A172 (cell line): ENCODE measurements around the gene NBEA. TPM values are rescaled to one million over a fixed set of nuclear protein-coding genes. Genes with fewer than 3 reads are reported as not detected.
"Not testable (repeated sequence)": the region's sequence is repeated elsewhere in the genome, so short reads cannot be mapped to it uniquely, and the experiment has no call there.

Experiments
- DNase-seq: peaks from one replicate; pipeline ENCODE4 v3.0.0-alpha.2; 2015; ENCODE audit warnings: low spot score
- total RNA-seq: library from RNA; depleted of rRNA; stranded (reverse); fragments of >200 nt; shearing (Covaris generic); gene quantifications from 2 replicates; pipeline ENCODE4 v1.2.3, GENCODE V29; 2014

NBEA gene
- total RNA-seq, 1 experiment from 2014 or later: 2.5 TPM

- no peak for DNase-seq
Measured at GRCh38 chr13:35646056-35646774, 704.1 kb downstream of the NBEA start.

DNA sequence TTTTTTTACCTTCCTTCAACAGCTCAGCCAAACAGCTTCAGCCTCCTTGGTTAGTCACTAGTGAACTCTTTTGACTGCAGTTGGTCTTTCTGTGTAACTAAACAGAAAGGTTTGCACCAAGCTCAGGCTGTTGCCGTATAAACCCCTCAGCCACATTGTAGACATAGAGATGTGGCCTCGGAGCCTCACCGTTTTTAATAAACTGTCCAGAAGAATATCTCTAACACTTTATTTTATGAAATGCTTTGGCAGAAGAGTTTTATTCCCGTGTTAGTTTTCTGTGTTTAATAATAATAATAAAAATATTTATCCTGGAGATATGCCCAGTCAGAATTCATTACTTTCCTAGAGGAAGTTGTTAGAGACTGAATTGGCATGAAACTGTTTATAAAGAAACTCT lies 706.1 kb downstream of the NBEA start:
- DNase-seq: no peak

DNA sequence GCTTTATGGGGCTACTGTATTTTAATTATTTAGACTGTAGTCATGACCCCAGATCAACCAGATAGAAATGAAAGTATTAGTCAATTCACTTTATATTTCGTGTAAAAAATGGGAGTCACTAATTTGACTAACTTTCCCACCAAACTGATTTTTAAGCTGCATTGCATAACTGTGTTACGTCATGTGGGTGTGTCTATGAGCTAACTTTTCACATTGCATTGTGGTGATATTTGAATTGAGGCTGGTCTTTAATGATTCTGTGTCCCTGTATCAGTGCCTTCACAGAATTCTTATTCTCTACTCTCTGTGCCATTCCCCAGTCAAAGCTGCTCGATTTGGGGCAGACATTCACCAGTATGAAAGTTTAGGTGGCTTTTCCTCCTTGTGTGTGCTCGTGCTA lies 707.1 kb downstream of the NBEA start:
- DNase-seq: no peak

- no peak for DNase-seq
Measured at GRCh38 chr13:35659796-35660195, 717.7 kb downstream of the NBEA start.

- DNase-seq: no peak
Measured at GRCh38 chr13:35664747-35665146, 722.7 kb downstream of the NBEA start.

- DNase-seq: no peak
Measured at GRCh38 chr13:35669321-35669720, 727.3 kb downstream of the NBEA start.

DNA sequence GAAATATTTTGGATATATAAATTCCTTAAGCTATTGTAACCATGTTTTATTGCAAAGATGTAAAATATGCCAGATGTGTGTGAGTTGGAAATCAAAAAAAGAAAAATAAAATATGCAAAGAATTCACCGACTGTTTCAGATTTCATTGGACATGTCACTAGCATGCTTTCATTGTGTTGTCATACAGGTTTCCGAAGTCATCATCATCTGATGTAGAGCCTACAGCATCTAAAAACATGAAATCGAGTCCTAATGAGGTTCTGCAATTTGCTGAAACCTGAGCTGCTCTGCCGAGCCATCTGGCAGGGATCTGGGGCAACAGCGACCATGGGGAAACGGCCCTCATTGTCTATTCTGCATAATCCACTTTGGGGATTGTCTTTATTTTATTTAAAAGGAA lies 730.5 kb downstream of the NBEA start:
- DNase-seq: no peak

DNA sequence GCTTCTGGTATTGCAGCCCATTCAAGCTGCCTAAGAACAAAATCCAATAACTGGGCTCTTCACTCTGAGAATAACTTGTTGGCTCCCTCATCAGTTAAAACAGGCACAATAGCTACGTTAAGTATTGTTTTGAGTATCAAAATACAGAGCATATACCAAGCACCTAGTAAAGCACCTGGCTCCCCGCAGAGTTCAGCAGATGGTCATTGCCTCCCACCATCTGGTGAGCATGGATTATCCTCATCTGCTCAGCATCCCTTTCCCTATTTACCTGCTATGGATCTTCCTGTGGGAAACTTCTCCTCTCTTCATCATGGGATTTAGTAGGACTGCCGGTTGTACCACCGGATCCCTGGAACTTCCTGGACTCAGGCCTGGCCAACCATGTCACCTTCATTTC lies 733.6 kb downstream of the NBEA start:
- DNase-seq: no peak

DNA sequence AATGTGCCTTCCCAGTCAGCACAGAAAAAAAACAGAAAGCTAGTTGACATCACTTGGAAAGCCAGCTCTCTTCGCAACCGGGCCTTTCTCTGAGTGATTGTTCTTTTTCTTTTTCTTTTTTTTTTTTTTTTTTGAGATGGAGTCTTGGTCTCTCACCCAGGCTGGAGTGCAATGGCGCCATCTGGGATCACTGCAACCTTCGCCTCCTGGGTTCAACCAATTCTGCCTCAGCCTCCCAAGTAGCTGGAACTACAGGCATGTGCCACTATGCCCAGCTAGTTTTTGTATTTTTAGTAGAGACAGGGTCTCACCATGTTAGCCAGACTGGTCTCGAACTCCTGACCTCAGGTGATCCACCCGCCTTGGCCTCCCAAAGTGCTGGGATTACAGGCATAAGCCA lies 735.8 kb downstream of the NBEA start:
- not testable (repeated sequence) for DNase-seq

DNA sequence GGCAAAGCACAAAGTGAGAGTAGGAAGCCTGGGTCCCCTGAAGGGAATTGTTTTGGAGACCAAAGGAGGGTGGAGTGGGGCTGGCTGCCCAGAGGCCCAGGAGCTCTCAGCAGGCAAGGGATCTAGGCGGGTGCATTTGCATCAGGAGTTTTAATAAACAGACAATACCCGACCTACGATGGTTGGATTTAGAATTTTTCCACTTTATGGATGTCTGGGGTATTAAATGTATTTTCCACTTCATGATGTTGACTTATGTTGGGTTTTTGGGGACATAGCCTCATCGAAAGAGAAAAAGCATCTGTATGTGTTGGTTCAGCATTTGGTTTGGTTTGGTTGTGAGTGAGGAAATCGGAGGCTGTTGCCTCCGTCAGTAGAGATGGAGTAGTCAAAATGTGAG lies 739.6 kb downstream of the NBEA start:
- no peak for DNase-seq

DNA sequence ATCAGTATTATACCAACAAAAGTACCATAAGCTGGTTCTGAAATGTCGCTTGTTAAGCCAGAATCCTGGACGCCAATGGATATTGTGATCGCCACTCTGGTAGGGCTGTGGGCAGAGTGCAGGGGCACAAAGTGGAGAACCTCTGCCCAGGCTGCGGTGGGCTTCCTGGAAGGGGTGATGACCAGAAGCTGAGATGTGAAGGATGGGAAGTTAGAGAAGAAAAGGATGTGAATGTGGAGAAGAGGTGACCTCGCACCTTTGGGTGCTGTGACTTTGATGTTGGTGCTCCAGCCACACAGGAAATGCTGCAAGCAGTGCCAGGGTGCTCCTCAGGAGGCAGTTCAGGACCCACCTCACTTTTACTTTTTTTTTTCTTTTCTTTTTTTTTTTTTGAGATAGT lies 742.4 kb downstream of the NBEA start:
- no peak for DNase-seq

DNA sequence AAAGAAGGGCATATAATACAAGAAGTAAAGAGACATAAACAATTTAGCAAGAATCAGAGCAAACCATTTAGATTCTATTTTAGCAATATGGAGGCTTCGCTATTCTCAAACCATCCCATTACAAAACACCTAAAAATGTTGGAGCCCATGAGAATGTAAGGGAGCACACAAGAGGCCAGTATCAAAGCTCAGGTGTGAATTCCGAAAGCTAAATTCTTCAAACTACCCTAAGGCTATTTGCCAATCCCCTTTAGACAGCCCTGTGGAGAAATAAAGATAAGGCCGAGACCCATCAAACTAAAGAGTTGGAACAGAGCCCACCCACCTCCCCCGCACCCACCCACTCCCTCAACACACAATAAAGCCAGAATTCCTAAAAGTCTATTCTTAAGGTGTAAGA lies 745.3 kb downstream of the NBEA start:
- DNase-seq: no peak

GRCh38 chr13:35690581-35691207 lies 748.6 kb downstream of the NBEA start:
- no peak for DNase-seq

- no peak for DNase-seq
Measured at GRCh38 chr13:35693134-35693784, 751.2 kb downstream of the NBEA start.

DNA sequence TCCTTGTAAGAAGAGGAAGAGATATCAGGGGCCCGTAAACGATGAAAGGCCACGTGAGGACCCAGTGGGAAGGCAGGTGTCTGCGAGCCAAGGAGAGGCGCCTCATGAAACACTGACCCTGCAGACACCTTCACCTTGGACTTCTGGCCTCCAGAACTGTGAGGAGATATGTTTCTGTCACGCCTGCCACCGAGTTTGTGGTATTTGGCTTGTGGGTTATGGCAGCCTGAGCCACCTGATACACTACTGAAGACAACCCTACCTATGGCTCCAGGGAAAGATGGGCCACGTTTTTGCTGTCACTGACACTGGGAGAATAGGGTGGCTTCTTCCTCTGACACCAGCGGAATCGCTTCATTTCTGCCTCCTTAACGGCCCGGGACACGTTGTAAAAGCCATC lies 752.0 kb downstream of the NBEA start:
- no peak for DNase-seq

GRCh38 chr13:35694549-35695447 lies 752.7 kb downstream of the NBEA start:
- no peak for DNase-seq

DNA sequence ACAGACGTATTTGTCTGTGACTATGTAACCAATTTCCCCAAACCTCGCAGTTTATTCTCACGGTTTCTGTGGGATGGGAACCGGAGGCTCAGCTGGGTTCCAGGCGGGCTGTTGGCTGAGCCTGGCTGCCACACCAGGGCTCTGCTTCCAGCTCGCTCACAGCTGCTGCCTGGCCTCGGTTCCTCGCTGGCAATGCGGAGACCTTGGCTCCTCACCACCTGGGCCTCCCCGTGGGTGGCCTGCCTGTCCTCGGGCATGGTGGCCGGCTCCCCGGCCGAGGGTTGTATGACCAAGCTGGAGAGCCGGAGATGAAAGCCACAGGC lies 753.3 kb downstream of the NBEA start:
- DNase-seq: no peak

DNA sequence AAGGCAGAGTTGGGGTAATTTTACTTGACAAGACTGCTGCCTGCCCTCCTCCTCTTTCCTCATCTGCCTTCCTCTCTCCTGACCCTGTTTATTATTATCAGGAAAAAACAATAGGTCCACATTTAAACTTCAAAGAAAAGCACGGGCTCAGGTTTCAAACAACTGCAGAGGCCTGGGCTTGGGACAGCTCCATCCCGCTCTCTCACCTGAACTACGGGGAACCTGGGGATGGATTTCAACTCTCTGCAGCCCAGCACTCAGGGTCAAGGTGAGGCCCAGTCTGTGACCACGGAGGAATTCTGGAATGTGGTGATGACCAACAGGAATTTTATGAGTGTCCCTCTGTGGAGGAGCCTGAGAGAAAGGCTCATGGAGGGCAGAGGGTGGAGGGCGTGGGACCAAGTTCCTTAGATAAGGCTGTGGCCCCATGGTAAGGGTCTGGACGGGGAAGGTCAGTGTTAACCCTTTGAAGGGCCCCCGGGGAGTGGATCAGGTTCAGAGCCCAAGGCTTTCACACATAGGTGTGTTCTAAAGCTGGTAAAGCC lies 755.2 kb downstream of the NBEA start:
- DNase-seq: no peak

DNA sequence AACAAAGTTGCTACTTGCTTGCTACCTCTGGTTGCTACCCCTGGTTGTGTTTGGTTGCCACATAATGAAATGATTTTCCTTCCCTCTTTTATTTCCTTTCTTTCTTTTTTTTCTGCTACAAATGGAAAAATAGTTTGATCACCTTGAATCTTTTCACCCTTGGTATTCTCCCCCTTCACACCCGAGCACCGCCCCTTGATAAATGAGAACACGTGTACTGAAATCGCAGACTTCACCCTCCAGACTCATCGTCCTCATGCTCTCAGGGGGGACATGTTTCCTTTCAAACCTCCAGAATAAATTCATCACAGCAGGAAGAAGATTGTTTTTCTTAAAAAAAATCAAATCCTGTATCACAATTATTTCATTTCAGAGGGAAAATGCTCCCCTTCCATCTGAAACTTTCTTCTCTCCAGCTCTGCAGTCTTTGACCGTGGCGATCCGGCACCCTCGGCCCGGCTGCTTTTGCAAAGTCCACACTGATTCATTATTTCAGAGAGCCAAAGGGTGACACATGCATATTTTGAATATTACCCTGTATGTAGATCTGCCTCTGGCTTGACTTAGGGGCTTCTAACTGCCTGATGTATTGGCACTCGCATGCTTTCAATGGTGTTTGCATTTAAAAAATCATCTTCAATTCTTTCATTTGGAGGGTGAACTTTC lies 757.0 kb downstream of the NBEA start:
- no peak for DNase-seq

- no peak for DNase-seq
Measured at GRCh38 chr13:35699825-35700510, 757.9 kb downstream of the NBEA start.

DNA sequence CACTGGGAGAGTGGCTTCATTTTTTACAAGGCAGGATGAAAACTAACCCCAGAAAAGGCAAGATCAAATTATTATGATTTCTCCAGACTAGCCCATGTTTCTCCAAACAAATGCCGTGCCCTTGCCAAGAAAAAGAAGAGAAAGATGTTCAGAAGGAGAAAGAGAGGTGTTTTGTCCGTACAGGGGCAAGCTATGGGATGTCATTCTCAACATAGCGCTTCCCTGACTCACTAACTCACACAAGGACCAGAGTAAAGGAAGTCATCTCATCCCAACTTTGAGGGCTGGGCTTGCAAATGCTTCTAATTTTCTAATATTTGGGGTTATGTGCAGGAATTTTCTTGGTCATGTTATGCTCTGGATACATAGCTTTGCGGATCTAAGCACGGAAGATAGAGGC lies 758.6 kb downstream of the NBEA start:
- no peak for DNase-seq
